ENCODE data around the gene MAP3K4. TPM values are rescaled to one million over a fixed set of nuclear protein-coding genes. Genes with fewer than 3 reads are reported as not detected.

MAP3K4 gene
- polyA plus RNA-seq, 3 donors, result 7.4 to 14.1 (median 9.6) TPM

- WGBS, 3 donors, result 93 to 100% (median 96%) methylated on average over 3 of the region's 3 CpGs
- no peak overlapping the region for H3K27ac ChIP-seq (ENCODE audit: low read depth, low read length)
Measured at GRCh38 chr6:161130967-161131766, 139.6 kb downstream of the MAP3K4 start.

GRCh38 chr6:161132384-161132783 lies 140.8 kb downstream of the MAP3K4 start:
- H3K27ac ChIP-seq (ENCODE audit: low read depth, low read length), result no peak overlapping the region
- 97 to 98% (median 97%) methylated on average over 11 of the region's 11 CpGs for WGBS, 3 donors

DNA sequence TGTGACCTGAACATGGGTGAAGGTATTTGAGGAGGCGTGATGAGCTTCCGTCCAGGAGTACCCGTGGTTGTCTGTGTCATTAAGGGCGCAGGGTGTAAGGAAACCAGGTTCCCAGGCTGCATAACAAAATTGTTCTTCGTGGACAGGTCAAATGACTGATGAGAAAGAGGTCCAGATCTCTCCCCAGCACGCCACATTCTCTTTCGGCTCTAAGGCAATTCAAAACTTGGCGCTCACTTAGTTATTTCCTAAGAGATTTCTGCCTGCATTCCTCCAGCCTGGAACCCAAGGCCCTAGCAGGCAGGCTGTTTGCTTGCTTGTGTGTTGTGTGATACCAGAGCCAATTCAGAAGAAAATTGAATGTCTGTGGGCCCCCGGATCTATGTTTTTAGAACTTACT lies 142.4 kb downstream of the MAP3K4 start:
- 75 to 84% (median 83%) methylated on average over 9 of the region's 9 CpGs for WGBS, 3 donors
- no peak overlapping the region for H3K27ac ChIP-seq (ENCODE audit: low read depth, low read length)

DNA sequence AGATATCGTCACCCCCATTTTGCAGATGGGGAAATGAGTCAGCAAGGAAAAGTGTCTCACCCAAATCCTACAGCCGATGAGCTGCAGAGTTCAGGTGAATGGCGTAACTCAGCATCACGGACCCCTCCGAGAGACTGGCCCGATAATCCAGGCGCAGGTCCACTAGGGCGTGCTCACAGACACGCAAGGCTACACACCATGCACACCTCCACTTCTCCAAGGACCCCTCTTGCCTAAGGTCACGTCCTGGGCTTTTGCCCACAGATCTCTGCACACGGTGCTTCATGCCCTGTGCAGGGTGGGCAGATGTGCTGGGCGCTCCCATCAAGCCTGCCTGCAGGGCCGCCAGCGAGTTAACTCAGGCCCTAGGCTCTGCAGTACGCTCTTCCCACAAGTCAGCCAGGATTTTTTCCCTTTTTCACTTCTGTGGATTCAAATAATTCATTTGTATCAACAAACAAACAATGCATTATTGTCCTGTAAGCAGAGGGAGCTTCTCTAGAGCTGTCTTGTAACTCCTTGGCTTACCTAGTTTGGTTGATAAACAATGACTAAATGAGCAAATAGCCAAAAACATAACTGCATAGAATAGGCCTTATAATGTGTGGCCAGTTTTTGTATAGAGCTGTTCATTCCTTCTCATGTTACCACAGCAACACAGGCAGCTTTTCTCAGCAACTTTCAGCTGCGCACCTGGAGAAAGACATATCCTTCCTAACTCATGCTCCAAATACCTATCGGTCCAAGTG lies 143.2 kb downstream of the MAP3K4 start:
- no peak overlapping the region for H3K27ac ChIP-seq (ENCODE audit: low read depth, low read length)
- WGBS, 3 donors, result 93 to 99% (median 96%) methylated on average over 17 of the region's 17 CpGs

DNA sequence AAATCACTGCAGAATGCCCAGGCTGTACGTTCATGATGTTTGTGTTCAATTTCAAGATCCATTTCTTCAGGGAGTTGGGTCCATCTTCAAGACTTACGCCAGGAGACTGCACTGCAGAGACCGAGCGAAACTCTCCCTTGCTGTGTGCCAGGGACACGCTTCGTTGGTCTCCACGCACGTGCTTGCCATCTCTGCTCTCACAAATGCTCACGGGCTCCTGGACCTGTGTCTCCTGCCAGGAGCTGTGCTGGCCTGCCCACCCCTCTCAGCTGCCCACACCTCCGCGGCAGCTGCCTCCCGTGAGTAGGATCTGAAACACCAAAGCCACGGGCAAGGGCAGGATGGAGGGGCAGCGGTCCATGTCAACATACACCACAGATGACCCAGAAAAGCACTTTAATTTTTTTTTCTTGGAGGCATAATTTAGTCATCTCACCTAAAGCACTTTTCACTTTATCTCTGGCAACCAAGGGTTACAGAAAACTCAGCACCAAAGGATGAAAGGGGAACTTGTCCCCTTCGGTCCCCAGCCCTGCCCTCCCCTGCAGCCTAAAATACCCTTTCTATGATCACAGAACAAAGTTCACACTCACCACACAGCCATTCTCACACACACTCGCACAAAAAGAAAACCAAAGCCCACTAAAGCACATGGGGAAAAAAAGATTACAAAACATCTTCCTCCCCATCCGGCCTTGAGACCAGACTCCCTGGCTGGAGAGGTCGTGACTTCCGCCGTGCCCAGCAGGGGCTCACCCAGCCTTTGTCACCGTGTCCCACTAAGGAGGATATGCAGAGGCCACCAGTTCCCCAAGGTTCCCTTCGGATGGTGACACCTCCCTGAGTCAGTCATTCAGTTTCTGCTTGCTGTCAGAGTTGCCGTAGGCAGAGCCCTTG lies 144.4 kb downstream of the MAP3K4 start:
- H3K27ac ChIP-seq (ENCODE audit: low read depth, low read length), result no peak overlapping the region
- 79 to 88% (median 79%) methylated on average over 23 of the region's 23 CpGs for WGBS, 3 donors

GRCh38 chr6:161136655-161137054 lies 145.1 kb downstream of the MAP3K4 start:
- 86 to 91% (median 90%) methylated on average over 11 of the region's 11 CpGs for WGBS, 3 donors
- H3K27ac ChIP-seq (ENCODE audit: low read depth, low read length), result no peak overlapping the region

DNA sequence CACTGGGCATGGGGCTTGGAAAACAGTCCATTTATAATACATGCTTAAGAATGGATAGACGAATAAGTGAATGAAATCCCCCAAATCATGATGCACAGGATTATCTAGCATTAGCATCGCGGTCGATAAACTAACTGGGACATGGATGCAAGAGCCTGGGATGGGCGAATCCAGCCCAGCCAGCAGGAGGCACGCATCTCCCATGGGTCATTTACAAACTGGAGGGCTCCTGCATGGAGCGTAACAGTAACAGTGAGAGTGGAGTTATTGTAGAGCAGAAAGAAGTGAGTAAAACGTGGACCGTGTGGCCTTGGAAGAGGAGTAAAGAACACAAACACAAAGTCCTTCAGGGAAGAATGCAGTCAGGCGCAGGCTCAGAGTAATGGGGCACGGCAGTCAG lies 145.8 kb downstream of the MAP3K4 start:
- no peak overlapping the region for H3K27ac ChIP-seq (ENCODE audit: low read depth, low read length)
- 95 to 98% (median 97%) methylated on average over 11 of the region's 11 CpGs for WGBS, 3 donors

DNA sequence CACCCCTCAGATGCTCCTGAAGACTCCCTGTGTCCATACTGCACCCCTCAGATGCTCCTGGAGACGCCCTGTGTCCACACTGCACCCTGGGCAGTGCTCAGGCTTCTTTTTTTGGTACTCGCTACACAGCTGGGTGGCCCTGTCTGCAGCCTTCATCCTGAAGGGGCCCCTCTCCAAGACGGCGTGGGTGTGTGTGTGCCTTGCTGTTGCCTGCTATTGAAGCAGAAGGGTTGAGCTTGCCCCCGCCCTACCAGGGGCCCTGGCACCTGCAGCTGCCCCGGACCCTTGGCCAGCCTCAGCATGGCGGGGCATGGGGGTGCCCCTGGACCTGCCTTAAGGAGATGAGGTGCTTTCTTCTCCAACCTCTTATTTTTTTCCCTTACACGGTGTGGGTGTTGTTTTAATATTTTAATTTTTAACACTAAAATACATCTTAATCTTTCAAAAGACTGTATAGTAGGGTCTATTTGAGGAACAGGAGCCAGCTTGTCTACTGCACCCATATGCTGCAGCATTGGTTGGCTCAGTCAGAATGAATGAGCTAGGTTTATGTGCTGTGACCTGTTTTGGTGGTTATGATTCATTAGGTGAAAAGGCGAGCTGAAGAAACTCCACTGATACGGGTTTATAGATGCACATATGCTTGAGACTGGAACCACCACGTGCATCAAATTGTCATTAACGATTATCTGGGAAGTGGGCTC lies 146.4 kb downstream of the MAP3K4 start:
- WGBS, 3 donors, result 93 to 94% (median 94%) methylated on average over 12 of the region's 12 CpGs

GRCh38 chr6:161138543-161139303 lies 147.2 kb downstream of the MAP3K4 start:
- WGBS, 3 donors, result 90 to 94% (median 91%) methylated on average over 23 of the region's 23 CpGs
- no peak overlapping the region for H3K27ac ChIP-seq (ENCODE audit: low read depth, low read length)

More for the DNA sequence above, 146.4 kb downstream of the MAP3K4 start:
- H3K27ac ChIP-seq (ENCODE audit: low read depth, low read length), result no peak overlapping the region

GRCh38 chr6:161139304-161139765 lies 147.8 kb downstream of the MAP3K4 start:
- no peak overlapping the region for H3K27ac ChIP-seq (ENCODE audit: low read depth, low read length)
- 91 to 95% (median 93%) methylated on average over 18 of the region's 18 CpGs for WGBS, 3 donors

DNA sequence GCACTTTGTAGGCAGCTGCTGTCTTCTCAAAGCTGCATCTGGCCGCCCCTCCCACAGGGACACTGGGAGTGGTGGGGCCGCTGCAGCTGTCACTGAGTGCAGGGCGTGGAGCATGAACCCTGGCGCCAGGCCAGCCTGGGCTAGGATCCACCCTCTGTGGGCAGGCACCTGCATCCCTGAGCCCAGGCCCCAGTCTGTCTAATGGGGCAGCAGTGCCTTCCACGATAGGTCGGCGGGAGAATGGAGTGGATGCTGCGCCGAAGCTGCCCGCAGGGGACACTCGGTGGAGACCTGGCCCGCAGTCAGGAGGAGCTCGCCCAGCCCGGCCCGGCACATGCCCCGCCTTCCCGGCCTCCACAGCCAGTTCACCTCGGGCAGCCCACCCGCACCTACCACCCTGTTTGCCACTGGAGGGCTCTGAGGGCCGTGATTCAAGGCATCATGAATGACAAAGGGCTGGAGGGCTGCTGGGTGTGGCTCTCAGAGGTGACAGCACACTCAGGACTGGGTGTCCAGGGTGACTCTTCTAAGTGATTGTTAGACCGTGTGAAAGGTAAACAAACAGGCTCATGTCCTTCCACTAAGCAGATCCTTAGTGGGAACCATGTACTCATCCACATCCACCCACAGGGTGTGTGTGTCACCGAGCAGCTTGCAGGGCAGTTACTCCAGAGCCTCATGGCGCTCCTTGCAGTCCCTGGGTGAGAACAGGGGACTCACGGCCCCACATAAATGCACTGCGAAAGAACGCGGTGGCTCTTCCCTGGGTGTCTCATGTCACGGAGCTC lies 148.4 kb downstream of the MAP3K4 start:
- H3K27ac ChIP-seq (ENCODE audit: low read depth, low read length), result no peak overlapping the region
- WGBS, 3 donors, result 86 to 92% (median 88%) methylated on average over 28 of the region's 28 CpGs

GRCh38 chr6:161140554-161140875 lies 148.9 kb downstream of the MAP3K4 start:
- no peak overlapping the region for H3K27ac ChIP-seq (ENCODE audit: low read depth, low read length)
- WGBS, 3 donors, result 92 to 96% (median 94%) methylated on average over 10 of the region's 10 CpGs

GRCh38 chr6:161141173-161141572 lies 149.6 kb downstream of the MAP3K4 start:
- 64 to 78% (median 73%) methylated on average over 11 of the region's 11 CpGs for WGBS, 3 donors
- no peak overlapping the region for H3K27ac ChIP-seq (ENCODE audit: low read depth, low read length)

- 94 to 96% (median 94%) methylated on average over 5 of the region's 5 CpGs for WGBS, 3 donors
- H3K27ac ChIP-seq (ENCODE audit: low read depth, low read length), result no peak overlapping the region
Measured at GRCh38 chr6:161142957-161143296, 151.4 kb downstream of the MAP3K4 start.

DNA sequence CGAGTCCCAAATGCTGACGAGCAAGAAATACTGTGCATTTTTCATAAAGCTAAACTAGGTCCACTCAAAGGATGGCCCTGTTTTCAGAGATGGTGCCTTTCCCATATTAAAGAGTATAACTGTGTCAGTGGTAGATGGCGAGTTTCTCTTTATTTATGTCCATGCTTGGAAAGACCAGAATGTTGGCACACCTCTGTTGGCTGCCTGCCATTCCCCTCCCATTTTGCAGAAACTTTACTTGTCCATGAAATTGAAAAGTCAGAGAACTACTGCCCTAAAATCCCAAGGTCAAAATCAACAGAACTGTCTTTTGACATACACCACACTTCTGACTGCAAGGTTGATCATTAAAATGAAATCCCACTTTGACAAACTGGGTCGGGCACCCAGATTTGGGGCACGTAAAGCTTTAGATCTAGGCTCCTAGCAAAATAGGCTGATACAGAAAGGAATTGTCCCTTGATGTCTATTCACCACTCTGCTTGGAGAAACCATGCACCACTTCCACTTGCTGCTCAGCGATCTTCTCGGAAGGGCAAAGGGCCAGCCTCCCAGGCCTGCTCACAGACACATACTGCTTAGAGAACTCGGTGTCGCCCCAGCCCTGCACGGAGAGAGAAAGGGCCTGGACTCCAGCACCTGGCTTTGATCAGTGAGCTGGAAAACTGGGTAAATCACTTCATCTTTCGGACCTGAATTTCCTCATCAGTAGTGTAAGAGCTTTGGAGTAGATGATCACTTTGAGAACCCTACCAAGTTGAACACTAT lies 152.3 kb downstream of the MAP3K4 start:
- WGBS, 3 donors, result 83 to 96% (median 91%) methylated on average over 11 of the region's 11 CpGs
- no peak overlapping the region for H3K27ac ChIP-seq (ENCODE audit: low read depth, low read length)

DNA sequence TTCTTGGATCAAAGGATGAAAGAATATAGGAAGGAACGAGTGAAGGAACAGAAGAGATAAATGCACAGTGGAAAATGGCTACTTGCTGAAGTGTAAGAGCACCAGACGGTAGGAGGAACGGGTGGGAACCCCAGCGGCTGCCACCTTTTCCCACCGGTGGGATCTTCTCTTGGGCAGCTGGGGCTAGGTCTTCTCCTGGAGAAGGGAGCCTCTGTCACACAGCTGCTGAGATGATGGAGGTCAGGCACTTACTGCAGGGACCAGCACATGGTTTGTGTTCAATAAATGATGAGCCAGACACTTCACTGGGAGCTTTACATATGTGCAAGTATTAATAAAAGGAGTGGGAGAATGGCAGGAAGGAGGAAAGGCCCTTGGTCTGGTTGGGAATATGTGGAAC lies 158.6 kb downstream of the MAP3K4 start:
- 88 to 95% (median 92%) methylated on average over 5 of the region's 5 CpGs for WGBS, 3 donors

More for the DNA sequence above, 158.6 kb downstream of the MAP3K4 start:
- no peak overlapping the region for H3K27ac ChIP-seq (ENCODE audit: low read depth, low read length)

Data from adipose tissue (tissue), 3 donors.